DOHH2 (cell line): ENCODE results near the gene ADCK1.

Experiments
- H3F3A ChIP-seq: fragments of 200-600 bp; sonication (generic), shearing (Covaris generic); 2 replicates; pipeline ENCODE4 v1.6.0; 2016; ENCODE audit warnings: antibody characterized with exemption, mild to moderate bottlenecking; ENCODE audit not compliant: control insufficient read depth, insufficient read depth
- H3K27ac ChIP-seq: fragments of 200-600 bp; sonication (generic); 2 replicates; pipeline ENCODE4 v1.5.1; 2014; ENCODE audit warnings: low read depth, mild to moderate bottlenecking, low read length, moderate library complexity
- H3K27me3 ChIP-seq: fragments of 200-600 bp; sonication (generic); 2 replicates; pipeline ENCODE4 v1.6.1; 2014; ENCODE audit warnings: mild to moderate bottlenecking, low read length, mixed read lengths; ENCODE audit not compliant: control insufficient read depth
- H3K36me3 ChIP-seq: fragments of 200-600 bp; sonication (generic); 2 replicates; pipeline ENCODE4 v1.6.1; 2014; ENCODE audit warnings: mild to moderate bottlenecking, low read length, moderate library complexity, mixed read lengths; ENCODE audit not compliant: control insufficient read depth
- H3K4me1 ChIP-seq: fragments of 200-600 bp; sonication (generic); 2 replicates; pipeline ENCODE4 v1.6.1; 2014; ENCODE audit warnings: mild to moderate bottlenecking, low read length, mixed read lengths; ENCODE audit not compliant: control insufficient read depth
- H3K4me2 ChIP-seq: fragments of 200-600 bp; sonication (generic); 2 replicates; pipeline ENCODE4 v1.6.0; 2014; ENCODE audit warnings: mild to moderate bottlenecking, low read length, moderate library complexity
- H3K4me3 ChIP-seq: fragments of 200-600 bp; sonication (generic); 2 replicates; pipeline ENCODE4 v1.5.1; 2014; ENCODE audit warnings: mild to moderate bottlenecking, low read length, mixed read lengths
- H3K79me2 ChIP-seq: fragments of 200-600 bp; sonication (generic); 2 replicates; pipeline ENCODE4 v1.6.1; 2014; ENCODE audit warnings: mild to moderate bottlenecking, low read length, mixed read lengths; ENCODE audit not compliant: control insufficient read depth
- H3K9me2 ChIP-seq: fragments of 200-600 bp; sonication (generic); replicated peaks from 2 replicates; pipeline ENCODE4 v1.6.1; 2014; ENCODE audit warnings: mild to moderate bottlenecking, low read length, mixed read lengths; ENCODE audit not compliant: control insufficient read depth
- H3K9me3 ChIP-seq: fragments of 200-600 bp; sonication (generic); 2 replicates; pipeline ENCODE4 v1.6.1; 2014; ENCODE audit warnings: antibody characterized with exemption, low read length, mixed read lengths; ENCODE audit not compliant: control insufficient read depth, insufficient read depth
- H4K20me1 ChIP-seq: fragments of 200-600 bp; sonication (generic); 2 replicates; pipeline ENCODE4 v1.6.0; 2014; ENCODE audit warnings: low read depth, mild to moderate bottlenecking, antibody characterized with exemption, low read length, moderate library complexity; ENCODE audit not compliant: control insufficient read depth, insufficient read depth
- CTCF ChIP-seq: fragments of 200-600 bp; sonication (generic); IDR thresholded peaks from one replicate; pipeline ENCODE4 v1.5.1; 2014; ENCODE audit warnings: antibody characterized with exemption, mild to moderate bottlenecking, low read depth, low read length; ENCODE audit not compliant: poor library complexity, severe bottlenecking
- EZH2phosphoT487 ChIP-seq: fragments of 200-600 bp; sonication (generic); IDR thresholded peaks from 2 replicates; pipeline ENCODE4 v1.6.1; 2017; ENCODE audit warnings: borderline replicate concordance, mild to moderate bottlenecking, antibody characterized with exemption, low read length, moderate library complexity, mixed read lengths

Gene ADCK1

DNA sequence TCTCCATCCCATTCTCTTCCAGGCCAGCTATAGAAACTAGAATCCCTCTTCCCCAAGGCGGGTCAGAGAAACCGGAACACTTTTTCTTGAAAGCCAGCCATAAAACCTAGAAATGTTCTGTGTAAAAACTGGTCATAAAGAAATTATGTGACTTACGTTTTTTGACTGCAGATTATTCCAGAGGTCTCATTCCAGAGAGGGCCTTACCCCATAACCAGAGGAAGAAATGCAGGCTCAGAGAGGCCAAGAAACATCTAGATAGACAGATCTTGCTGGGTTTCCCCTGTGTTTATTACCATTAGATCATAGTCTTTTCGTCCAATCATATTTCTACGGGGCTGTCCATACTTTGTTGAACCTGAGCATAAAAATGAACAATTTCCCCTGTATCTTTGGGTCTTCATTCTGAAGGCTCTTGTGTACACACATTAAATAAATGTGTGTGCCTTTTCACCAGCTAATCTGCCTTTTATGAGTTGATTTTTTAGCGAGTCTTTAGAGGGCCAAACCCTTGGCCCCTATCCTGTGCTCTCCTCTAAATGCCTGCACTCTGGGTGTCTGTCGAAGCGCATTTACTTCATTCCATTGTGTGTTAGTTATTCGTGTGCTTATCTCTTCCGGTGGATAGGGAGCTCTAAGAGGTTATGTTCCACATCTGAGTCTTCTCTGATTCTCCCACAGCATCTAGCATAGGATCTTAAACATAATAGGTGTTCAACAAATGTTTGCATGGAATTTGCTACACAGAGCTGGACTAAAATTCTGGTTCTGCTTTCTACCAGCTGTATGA lies 163.0 kb downstream of the ADCK1 start:
- Histone ChIP-seq H3K4me3 (no peak overlapping the region), H3K79me2 (no peaks in the 10 kb centered on the region), H3K4me1 (no peaks in the 10 kb centered on the region), H3K36me3 (no peaks in the 10 kb centered on the region), H3K27ac (no peak overlapping the region), H3F3A (no peaks in the 10 kb centered on the region), H3K9me3 (no peaks in the 10 kb centered on the region), H3K27me3 (peaks cover 16% of the 10 kb centered on the region), H4K20me1 (no peaks in the 10 kb centered on the region), H3K4me2 (no peak overlapping the region), H3K9me2 (no peaks in the 10 kb centered on the region)
- no peak for TF ChIP-seq EZH2phosphoT487

- Histone ChIP-seq H3K4me2 (no peak overlapping the region), H3K9me2 (no peaks in the 10 kb centered on the region), H3K4me1 (no peaks in the 10 kb centered on the region), H3K79me2 (no peaks in the 10 kb centered on the region), H3K9me3 (no peaks in the 10 kb centered on the region), H4K20me1 (no peaks in the 10 kb centered on the region), H3K27ac (no peak overlapping the region), H3F3A (no peaks in the 10 kb centered on the region), H3K27me3 (peaks cover 19% of the 10 kb centered on the region), H3K4me3 (no peak overlapping the region), H3K36me3 (no peaks in the 10 kb centered on the region)
- TF ChIP-seq CTCF (no peak), EZH2phosphoT487 (no peak)
Measured at GRCh38 chr14:77964586-77964985, 164.7 kb downstream of the ADCK1 start.

GRCh38 chr14:77965050-77965449 lies 165.1 kb downstream of the ADCK1 start:
- Histone ChIP-seq H3K27me3 (peaks cover 19% of the 10 kb centered on the region), H3K4me1 (no peaks in the 10 kb centered on the region), H3K4me2 (no peak overlapping the region), H3K36me3 (no peaks in the 10 kb centered on the region), H3K9me3 (no peaks in the 10 kb centered on the region), H3K9me2 (no peaks in the 10 kb centered on the region), H3K4me3 (no peak overlapping the region), H3K27ac (no peak overlapping the region), H3F3A (no peaks in the 10 kb centered on the region), H3K79me2 (no peaks in the 10 kb centered on the region), H4K20me1 (no peaks in the 10 kb centered on the region)
- no peak for TF ChIP-seq CTCF
- no peak for TF ChIP-seq EZH2phosphoT487

- peak overlapping the region; percentile 7; the same call in 1 of the 2 replicates for H3K4me2 ChIP-seq
- no peak overlapping the region for H3K27ac ChIP-seq
- H3K79me2 ChIP-seq, result no peaks in the 10 kb centered on the region
- TF ChIP-seq EZH2phosphoT487 (no peak), CTCF (no peak)
- peaks cover 19% of the 10 kb centered on the region for H3K27me3 ChIP-seq
- H3F3A ChIP-seq, result no peaks in the 10 kb centered on the region
- H3K9me2 ChIP-seq, result no peaks in the 10 kb centered on the region
- no peaks in the 10 kb centered on the region for H3K4me1 ChIP-seq
- H3K36me3 ChIP-seq, result no peaks in the 10 kb centered on the region
- no peaks in the 10 kb centered on the region for H4K20me1 ChIP-seq
- no peak overlapping the region for H3K4me3 ChIP-seq
- H3K9me3 ChIP-seq, result no peaks in the 10 kb centered on the region
Measured at GRCh38 chr14:77965919-77966435, 166.1 kb downstream of the ADCK1 start.
